Measurements from ENCODE around the gene ADAM22. TPM values are rescaled to one million over a fixed set of nuclear protein-coding genes. Genes with fewer than 3 reads are reported as not detected.

The ADAM22 gene
- polyA plus RNA-seq, 4 donors, result 10.6 to 15.4 (median 14.0) TPM

- DNase-seq (ENCODE audit: low read depth in 4 of 4, low spot score in 3 of 4), result no peak
Observed at GRCh38 chr7:88208521-88208920, 274.5 kb downstream of the ADAM22 start.

DNA sequence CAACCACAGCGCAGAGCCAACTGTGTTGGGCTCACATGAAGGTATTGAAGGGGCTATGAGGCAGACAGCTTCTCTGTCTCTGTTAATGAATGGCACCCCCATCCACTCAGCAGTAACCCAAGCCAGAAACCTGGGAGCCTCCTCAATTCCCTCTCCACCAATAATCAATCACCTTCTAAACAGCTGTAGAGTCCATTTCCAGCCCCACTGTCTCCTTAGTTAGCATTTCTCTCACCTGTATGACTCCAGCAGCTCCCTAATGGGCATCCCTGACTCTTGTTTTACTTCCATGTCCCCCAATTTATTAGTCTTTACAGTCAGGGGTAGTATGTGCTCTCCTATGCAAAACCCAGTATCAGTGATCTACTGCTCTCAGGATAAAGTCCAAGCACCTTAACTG, 278.9 kb downstream of the ADAM22 start:
- DNase-seq (ENCODE audit: low read depth in 4 of 4, low spot score in 3 of 4), result no peak

DNA sequence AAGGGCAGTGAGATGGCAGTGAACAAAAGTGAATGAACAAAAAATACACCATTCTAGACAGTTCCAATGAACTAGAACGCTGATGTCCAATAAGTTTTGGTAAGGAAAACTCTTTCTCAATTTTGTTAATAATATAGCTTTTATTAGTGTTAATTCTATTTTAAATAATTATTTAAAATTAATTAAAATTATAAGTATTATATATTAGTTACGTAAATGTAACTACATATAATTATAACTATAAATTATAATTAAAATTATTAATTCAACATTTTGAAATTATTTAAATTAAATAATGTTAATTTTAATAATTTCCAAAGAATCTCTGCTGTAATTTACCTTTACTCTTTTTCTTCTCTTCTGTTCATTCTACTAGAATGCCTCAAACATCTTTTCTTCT, 280.4 kb downstream of the ADAM22 start:
- no peak for DNase-seq (ENCODE audit: low read depth in 4 of 4, low spot score in 3 of 4)

DNA sequence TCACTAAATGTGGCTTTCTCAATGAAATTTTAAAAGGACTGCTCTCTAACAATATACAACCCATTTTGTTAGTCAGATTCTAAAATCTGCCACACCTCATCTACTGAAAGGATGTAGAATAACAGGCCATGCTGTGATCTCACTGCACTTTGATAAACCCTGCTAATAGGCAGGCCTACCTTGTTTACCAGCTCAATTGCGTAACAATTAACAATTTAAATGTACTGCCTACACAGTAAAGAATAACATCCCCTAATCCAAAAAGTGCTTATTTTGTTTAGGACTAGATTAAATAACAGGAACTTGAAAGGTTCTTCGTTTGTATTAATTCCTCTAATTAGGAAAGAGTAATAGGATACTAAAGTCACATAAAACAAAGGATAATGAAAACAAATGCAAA, 281.2 kb downstream of the ADAM22 start:
- DNase-seq (ENCODE audit: low read depth in 4 of 4, low spot score in 3 of 4), result no peak

GRCh38 chr7:88216276-88216675, 282.2 kb downstream of the ADAM22 start:
- DNase-seq (ENCODE audit: low read depth in 4 of 4, low spot score in 3 of 4), result no peak

DNA sequence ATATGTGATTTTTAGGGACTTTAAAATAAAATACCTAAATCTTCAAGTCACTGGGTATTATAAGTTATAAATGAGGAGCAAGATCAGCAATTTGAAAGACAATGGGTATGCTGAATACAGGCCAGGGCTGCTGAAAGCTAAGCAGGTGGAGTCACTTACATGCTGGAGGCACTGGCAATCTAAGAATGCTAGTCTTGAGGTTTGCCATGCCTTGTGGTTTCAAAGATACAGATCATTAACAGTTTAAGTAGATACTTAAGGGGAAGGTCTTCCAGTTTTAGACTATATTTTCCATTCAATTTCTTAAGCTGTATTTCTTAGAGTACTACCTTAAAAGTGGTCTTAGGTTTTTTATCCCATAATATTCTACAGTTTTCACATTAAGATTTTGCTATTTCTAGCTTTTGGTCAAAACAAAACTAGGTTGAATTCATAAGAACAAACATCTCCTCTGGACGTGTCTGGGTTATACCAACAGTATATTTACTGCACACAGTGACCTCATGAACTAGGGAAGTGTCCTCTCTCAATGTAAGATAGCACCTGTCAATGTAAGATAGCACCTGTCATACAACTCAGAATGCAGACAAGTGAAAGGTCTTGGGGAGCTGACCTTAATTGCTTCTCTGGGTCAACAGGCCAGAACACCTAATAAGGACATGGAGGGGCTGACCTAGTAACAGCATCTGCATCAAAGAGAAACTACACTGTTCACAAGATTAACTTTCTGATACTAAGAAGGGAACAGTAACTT, 283.8 kb downstream of the ADAM22 start:
- DNase-seq (ENCODE audit: low read depth in 4 of 4, low spot score in 3 of 4), result no peak

GRCh38 chr7:88218429-88218745, 284.3 kb downstream of the ADAM22 start:
- no peak for DNase-seq (ENCODE audit: low read depth in 4 of 4, low spot score in 3 of 4)

DNA sequence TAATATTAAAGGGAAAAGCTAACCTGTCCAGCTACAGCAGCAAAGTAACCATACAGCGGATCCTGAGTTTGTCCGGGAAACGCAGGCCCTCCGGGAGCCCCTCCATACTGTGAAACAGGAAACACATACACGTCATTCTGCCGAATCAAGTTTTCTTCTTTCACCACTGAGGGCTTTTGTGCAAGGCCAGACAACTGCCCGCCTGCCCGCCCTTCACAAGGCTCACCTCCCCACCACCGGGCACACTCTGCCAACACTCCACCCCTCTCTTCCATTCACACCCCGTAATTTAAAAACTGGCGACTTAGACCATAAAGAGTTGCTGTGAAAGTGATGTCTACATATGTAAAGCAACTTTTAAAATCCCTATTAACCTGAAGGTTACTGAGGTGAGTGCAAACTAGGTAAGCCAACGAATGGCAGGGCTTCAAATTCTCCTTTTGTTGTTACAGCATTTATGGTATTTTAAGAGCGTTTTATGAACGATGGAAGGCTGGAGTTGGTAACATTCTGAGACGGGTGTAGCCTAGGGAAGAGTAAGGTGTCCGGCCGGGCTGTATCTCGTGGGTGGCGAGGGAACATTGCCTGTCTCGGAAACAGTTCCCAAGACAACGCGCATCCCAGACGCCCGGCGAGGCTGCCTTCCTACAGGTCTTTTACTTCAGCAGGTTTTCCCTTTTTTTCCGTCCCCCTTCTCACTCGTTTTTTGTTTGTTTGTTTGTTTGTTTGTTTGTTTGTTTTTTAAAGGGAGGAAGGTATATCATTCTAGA, 285.0 kb downstream of the ADAM22 start:
- peak in 3 of 4 donors; percentile 22 to 53 (median 39) for DNase-seq (ENCODE audit: low read depth in 4 of 4, low spot score in 3 of 4)

- peak in 3 of 4 donors; percentile 58 to 92 (median 68) for DNase-seq (ENCODE audit: low read depth in 4 of 4, low spot score in 3 of 4)
Observed at GRCh38 chr7:88219781-88220747, 286.0 kb downstream of the ADAM22 start, which contains the start of gene SRI. Gene SRI, minus strand, starts transcription at chr7:88220038. Its CDS starts 12 bp downstream, at chr7:88220026.

DNA sequence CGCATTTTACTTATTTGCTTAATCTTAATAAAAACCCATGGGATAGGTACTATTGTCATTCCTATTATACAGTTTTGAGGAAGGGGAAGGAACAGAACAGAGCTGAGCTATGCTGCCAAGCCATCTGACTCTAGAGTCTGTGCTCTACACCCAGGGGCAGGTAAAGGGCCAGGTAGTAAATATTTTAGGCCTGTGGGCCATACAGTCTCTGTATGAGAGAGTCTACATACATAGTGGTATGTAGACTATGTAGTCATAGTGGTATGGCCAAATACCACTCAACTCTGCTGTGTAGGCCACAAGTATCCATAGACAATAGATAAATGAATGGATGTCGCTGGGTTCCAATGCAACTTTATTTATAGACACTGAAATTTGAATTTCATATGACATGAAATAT, 289.2 kb downstream of the ADAM22 start:
- no peak for DNase-seq (ENCODE audit: low read depth in 4 of 4, low spot score in 3 of 4)

DNA sequence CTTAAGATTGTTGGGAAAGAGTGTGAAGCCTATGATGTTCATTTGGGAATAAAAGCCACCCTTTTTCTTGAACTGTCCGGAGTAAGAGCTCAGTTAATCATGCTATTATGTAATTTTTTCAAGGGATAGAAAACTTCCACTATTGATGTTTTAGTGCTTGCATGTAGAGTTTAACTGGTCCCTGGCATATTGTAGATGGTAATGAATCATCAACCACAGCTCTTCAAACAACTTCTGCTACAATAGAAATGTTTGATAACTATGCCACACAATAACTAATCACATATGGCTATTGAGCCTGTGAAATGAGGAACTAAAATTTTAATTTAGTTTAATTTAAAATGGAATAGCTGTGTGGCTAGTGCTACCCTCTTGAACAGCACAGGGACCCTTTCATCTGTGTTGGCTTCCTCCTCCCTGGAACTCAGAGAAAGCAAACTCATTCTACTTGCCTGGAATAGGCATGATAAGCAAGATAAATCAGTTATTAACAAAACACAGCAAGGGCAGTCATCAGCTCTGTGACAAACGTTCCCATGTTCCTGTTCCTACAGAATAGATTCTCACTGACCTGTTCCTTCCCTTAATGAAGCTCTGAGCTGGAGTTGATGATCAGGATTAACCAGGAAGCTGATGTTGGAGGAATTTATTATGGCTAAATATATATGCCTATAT, 290.7 kb downstream of the ADAM22 start:
- DNase-seq (ENCODE audit: low read depth in 4 of 4, low spot score in 3 of 4), result no peak

DNA sequence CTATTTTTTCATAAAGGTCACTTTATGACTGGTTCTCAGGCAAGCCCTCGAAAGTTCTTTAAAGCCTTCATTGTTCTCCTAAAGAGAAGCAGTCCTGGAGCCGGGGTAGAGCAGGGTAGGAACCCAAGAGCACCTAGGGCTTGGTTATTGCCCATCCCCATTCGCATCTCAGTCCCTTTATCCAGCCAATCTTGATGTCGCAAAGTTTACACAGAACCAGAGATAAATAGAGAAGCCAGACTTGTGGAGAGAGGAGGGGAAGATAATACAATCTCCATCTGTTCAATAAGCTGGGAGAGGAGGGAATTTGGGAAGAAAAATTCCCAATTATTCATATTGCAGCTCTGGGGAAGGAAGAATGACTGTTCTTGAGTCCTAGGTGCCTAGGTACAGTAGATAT, 292.1 kb downstream of the ADAM22 start:
- no peak for DNase-seq (ENCODE audit: low read depth in 4 of 4, low spot score in 3 of 4)

DNA sequence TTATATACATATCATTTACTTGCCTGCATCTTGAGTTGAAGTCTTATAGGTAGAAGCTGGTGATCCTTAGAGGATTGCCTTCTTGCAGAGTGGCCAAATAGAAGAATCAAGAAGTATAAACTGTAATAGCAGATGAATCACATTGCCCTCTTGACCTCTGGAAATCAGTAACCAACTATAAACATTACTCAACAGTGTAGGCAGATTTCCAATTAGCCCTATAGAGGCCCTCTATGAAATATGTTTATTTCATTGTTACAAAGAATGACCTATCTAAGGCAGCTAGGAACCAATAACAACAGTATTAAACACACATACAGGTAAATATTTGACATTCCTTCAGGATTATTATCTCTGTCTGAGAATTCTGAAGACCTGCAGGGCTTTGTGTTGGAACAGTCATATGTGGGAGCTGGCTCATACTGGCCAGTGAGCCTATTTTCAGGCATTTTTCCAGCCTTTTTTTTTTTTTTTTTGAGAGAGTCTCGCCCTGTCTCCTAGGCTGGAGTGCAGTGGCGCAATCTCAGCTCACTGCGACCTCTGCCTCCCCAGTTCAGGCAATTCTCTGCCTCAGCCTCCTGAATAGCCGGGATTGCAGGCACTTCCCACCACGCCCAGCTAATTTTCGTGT, 292.9 kb downstream of the ADAM22 start:
- no peak for DNase-seq (ENCODE audit: low read depth in 4 of 4, low spot score in 3 of 4)

GRCh38 chr7:88229302-88229995, 295.4 kb downstream of the ADAM22 start:
- no peak for DNase-seq (ENCODE audit: low read depth in 4 of 4, low spot score in 3 of 4)

- DNase-seq (ENCODE audit: low read depth in 4 of 4, low spot score in 3 of 4), result no peak
Observed at GRCh38 chr7:88230646-88231045, 296.6 kb downstream of the ADAM22 start.

DNA sequence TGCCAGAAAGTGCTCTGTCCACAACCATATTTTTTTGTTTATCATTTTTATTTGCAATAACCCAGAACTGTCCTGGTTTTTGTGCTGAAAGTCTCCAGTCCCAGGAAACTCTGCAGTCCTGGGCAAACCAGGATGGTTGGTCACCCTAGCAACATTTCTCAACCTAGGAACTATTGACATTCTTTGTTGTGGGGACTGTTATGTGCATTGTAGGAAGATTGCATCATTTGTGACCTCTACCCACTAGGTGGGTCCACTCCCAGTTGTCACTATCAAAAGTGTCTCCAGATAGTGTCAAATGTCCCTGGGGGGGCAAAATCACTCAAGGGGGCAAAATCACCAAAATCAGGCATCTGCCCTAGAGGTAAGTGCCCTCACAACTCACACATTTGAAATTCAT, 299.8 kb downstream of the ADAM22 start:
- DNase-seq (ENCODE audit: low read depth in 4 of 4, low spot score in 3 of 4), result no peak

- no peak for DNase-seq (ENCODE audit: low read depth in 4 of 4, low spot score in 3 of 4)
Observed at GRCh38 chr7:88239852-88240251, 305.8 kb downstream of the ADAM22 start.

DNA sequence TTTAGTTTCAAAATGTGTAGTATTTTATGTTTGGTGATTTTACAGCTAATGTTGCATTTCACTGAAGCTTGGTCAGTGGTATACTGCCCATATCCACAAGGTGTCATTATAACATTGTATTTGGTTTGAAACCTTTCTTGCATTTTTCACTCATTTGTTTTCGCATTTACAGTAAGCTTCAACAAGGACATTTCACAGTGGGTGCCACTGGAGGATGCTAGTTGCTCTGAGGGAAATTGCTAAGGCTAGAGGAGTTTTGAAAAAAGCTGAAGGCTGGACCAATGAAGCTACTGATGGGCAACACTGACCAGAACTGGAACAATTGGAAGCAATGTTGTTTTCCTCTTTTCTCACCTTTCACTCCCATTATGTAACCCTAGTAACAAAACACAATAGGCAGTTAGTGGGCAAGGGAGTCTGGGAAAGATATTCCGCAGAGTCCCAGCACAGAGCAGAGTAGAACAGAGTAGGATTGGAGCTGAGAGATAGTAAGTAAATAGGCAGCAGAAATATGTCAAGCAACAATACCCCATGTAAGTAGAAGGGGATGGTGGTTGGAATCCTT, 309.4 kb downstream of the ADAM22 start:
- peak in 2 of 4 donors; percentile 23 to 31 for DNase-seq (ENCODE audit: low read depth in 4 of 4, low spot score in 3 of 4)

GRCh38 chr7:88244258-88244657, 310.2 kb downstream of the ADAM22 start:
- no peak for DNase-seq (ENCODE audit: low read depth in 4 of 4, low spot score in 3 of 4)

All from right renal pelvis (tissue), 4 donors.